ENCODE data around the gene SYNDIG1. TPM values are rescaled to one million over a fixed set of nuclear protein-coding genes. Genes with fewer than 3 reads are reported as not detected.

The SYNDIG1 gene
- total RNA-seq, 1 donor from 2014 or later: 0.49 TPM

GRCh38 chr20:24559114-24559732 is 89.8 kb downstream of the SYNDIG1 start:
- Mint-ChIP-seq H3K9me3 (peaks cover 7% of the 10 kb centered on the region), H3K27ac (ENCODE audit: unreplicated experiment) (no peak overlapping the region), H3K4me3 (no peak overlapping the region), H3K27me3 (ENCODE audit: low read depth) (peaks cover 8% of the 10 kb centered on the region), H3K4me1 (no peaks in the 10 kb centered on the region), H3K36me3 (ENCODE audit: low read depth) (no peaks in the 10 kb centered on the region)
- no peak for DNase-seq (ENCODE audit: low read depth, low spot score)
- no peak for TF ChIP-seq CTCF (conservative IDR thresholded peaks at IDR 0.05)

GRCh38 chr20:24560571-24561491 is 91.4 kb downstream of the SYNDIG1 start:
- peaks cover 10% of the 10 kb centered on the region for H3K9me3 Mint-ChIP-seq
- H3K27ac Mint-ChIP-seq (ENCODE audit: unreplicated experiment): no peak overlapping the region
- H3K36me3 Mint-ChIP-seq (ENCODE audit: low read depth): no peaks in the 10 kb centered on the region
- H3K4me1 Mint-ChIP-seq: no peaks in the 10 kb centered on the region
- H3K27me3 Mint-ChIP-seq (ENCODE audit: low read depth): peaks cover 7% of the 10 kb centered on the region
- no peak for DNase-seq (ENCODE audit: low read depth, low spot score)
- no peak for TF ChIP-seq CTCF (conservative IDR thresholded peaks at IDR 0.05)
- H3K4me3 Mint-ChIP-seq: no peak overlapping the region

GRCh38 chr20:24565835-24566351 is 96.5 kb downstream of the SYNDIG1 start:
- Mint-ChIP-seq H3K9me3 (peaks cover 4% of the 10 kb centered on the region), H3K4me3 (no peak overlapping the region), H3K27me3 (ENCODE audit: low read depth) (peaks cover 9% of the 10 kb centered on the region), H3K4me1 (no peaks in the 10 kb centered on the region), H3K27ac (ENCODE audit: unreplicated experiment) (no peak overlapping the region), H3K36me3 (ENCODE audit: low read depth) (no peaks in the 10 kb centered on the region)
- TF ChIP-seq CTCF (conservative IDR thresholded peaks at IDR 0.05): no peak
- DNase-seq (ENCODE audit: low read depth, low spot score): no peak

- Mint-ChIP-seq H3K36me3 (ENCODE audit: low read depth) (no peaks in the 10 kb centered on the region), H3K9me3 (peaks cover 4% of the 10 kb centered on the region), H3K27ac (ENCODE audit: unreplicated experiment) (no peak overlapping the region), H3K27me3 (ENCODE audit: low read depth) (peaks cover 15% of the 10 kb centered on the region), H3K4me3 (no peak overlapping the region), H3K4me1 (no peaks in the 10 kb centered on the region)
- no peak for TF ChIP-seq CTCF (conservative IDR thresholded peaks at IDR 0.05)
- DNase-seq (ENCODE audit: low read depth, low spot score): no peak
Measured at GRCh38 chr20:24566656-24567055, 97.2 kb downstream of the SYNDIG1 start.

- Mint-ChIP-seq H3K9me3 (peaks cover 4% of the 10 kb centered on the region), H3K27ac (ENCODE audit: unreplicated experiment) (no peak overlapping the region), H3K4me3 (no peak overlapping the region), H3K27me3 (ENCODE audit: low read depth) (peaks cover 20% of the 10 kb centered on the region), H3K36me3 (ENCODE audit: low read depth) (no peaks in the 10 kb centered on the region), H3K4me1 (no peaks in the 10 kb centered on the region)
- TF ChIP-seq CTCF (conservative IDR thresholded peaks at IDR 0.05): no peak
- no peak for DNase-seq (ENCODE audit: low read depth, low spot score)
Measured at GRCh38 chr20:24567508-24567907, 98.1 kb downstream of the SYNDIG1 start.
